Breast epithelium (tissue), 3 donors: ENCODE measurements around the gene HOXD12.

Source experiments
- CTCF ChIP-seq, 3 donors: fragments of 450-650 bp; IDR thresholded peaks; one replicate each; pipeline ENCODE4 v1.5.1; 2016 to 2017; ENCODE audit warnings: antibody characterized with exemption in 3 of 3, mild to moderate bottlenecking in 3 of 3, moderate library complexity in 3 of 3
- POLR2A ChIP-seq: fragments of 450-650 bp; IDR thresholded peaks from one replicate; pipeline ENCODE4 v1.6.1; 2016; ENCODE audit warnings: antibody characterized with exemption, mild to moderate bottlenecking, moderate library complexity
- POLR2AphosphoS5 ChIP-seq, 3 donors: sonication (generic); formaldehyde crosslinking; IDR thresholded peaks; one replicate each; pipeline ENCODE4 v1.6.1; 2017; ENCODE audit warnings: antibody characterized with exemption in 3 of 3

DNA sequence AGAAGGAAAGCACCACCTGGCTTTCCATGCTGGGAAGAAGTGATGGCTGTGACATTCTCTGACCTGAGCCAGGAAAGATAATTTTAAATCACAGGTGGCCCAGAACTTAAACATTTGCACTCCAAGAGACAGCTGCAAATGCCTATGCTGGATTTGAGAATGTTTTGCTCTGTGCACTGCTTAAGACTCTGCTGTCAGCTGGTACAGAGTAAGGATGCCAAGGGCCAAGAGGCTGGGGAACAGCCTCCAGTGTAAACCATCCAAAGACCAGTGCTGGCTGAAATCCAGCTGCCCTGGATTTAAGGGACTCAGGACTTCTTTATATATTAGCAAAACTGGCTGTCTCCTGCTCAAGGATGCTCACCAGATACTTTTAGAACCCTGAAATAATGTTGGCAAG is 33.8 kb downstream of the HOXD12 start:
- TF ChIP-seq POLR2A (no peak), CTCF (IDR thresholded peaks at IDR 0.05) (no peak), POLR2AphosphoS5 (IDR thresholded peaks at IDR 0.05) (no peak)
